Fibroblast of skin of scalp (primary cell): ENCODE data around the gene SPRR2E. TPM values are rescaled to one million over a fixed set of nuclear protein-coding genes. Genes with fewer than 3 reads are reported as not detected.
"Not testable (repeated sequence)": the region's sequence is repeated elsewhere in the genome, so short reads cannot be mapped to it uniquely, and the experiment has no call there.

Experiments
- DNase-seq: peaks from one replicate; pipeline ENCODE4 v3.0.0-alpha.2; 2013
- polyA plus RNA-seq, 2 experiments: library from polyadenylated mRNA; unstranded; fragments of 120-200 nt; gene quantifications; one replicate each; pipeline ENCODE4 v1.2.1, GENCODE V29; 2013; ENCODE audit not compliant: insufficient read length in 2 of 2

SPRR2E gene
- not detected for polyA plus RNA-seq (2013, experiment 1 of 2; ENCODE audit: insufficient read length)
- not detected for polyA plus RNA-seq (2013, experiment 2 of 2; ENCODE audit: insufficient read length)

- no peak for DNase-seq
Measured at GRCh38 chr1:153094426-153094825, at the start of gene SPRR2E. SPRR2E (minus strand) TSS chr1:153094526; CDS start chr1:153093751, 775 bp downstream.

GRCh38 chr1:153141377-153141776 is 47.1 kb upstream of the SPRR2E start:
- no peak for DNase-seq

GRCh38 chr1:153140484-153140883 is 46.2 kb upstream of the SPRR2E start:
- no peak for DNase-seq

GRCh38 chr1:153133743-153134142 is 39.4 kb upstream of the SPRR2E start:
- no peak for DNase-seq

GRCh38 chr1:153133267-153133666 is 38.9 kb upstream of the SPRR2E start:
- no peak for DNase-seq

- not testable (repeated sequence) for DNase-seq
Measured at GRCh38 chr1:153128688-153129087, 34.4 kb upstream of the SPRR2E start.

- no peak for DNase-seq
Measured at GRCh38 chr1:153127296-153127695, 33.0 kb upstream of the SPRR2E start.

- DNase-seq, result no peak
Measured at GRCh38 chr1:153125536-153125935, 31.2 kb upstream of the SPRR2E start.

- not testable (repeated sequence) for DNase-seq
Measured at GRCh38 chr1:153123793-153124192, 29.5 kb upstream of the SPRR2E start.

- DNase-seq, result no peak
Measured at GRCh38 chr1:153122831-153123421, 28.6 kb upstream of the SPRR2E start.

- no peak for DNase-seq
Measured at GRCh38 chr1:153120945-153121344, 26.6 kb upstream of the SPRR2E start.

- no peak for DNase-seq
Measured at GRCh38 chr1:153119491-153119971, 25.2 kb upstream of the SPRR2E start.

- not testable (repeated sequence) for DNase-seq
Measured at GRCh38 chr1:153115264-153115663, 20.9 kb upstream of the SPRR2E start.

- DNase-seq, result no peak
Measured at GRCh38 chr1:153113416-153113815, 19.1 kb upstream of the SPRR2E start, which contains the start of gene SPRR2F. SPRR2F (minus strand) TSS chr1:153113516; CDS start chr1:153112733, 783 bp downstream.

- not testable (repeated sequence) for DNase-seq
Measured at GRCh38 chr1:153112454-153112853, 18.1 kb upstream of the SPRR2E start.

- DNase-seq, result no peak
Measured at GRCh38 chr1:153100245-153100644, 5.9 kb upstream of the SPRR2E start.

- DNase-seq, result no peak
Measured at GRCh38 chr1:153099461-153100045, 5.2 kb upstream of the SPRR2E start.

GRCh38 chr1:153095764-153096163 is 1.4 kb upstream of the SPRR2E start:
- DNase-seq, result no peak

- no peak for DNase-seq
Measured at GRCh38 chr1:153087652-153088051, 6.7 kb downstream of the SPRR2E start.

GRCh38 chr1:153081736-153082135 is 12.6 kb downstream of the SPRR2E start:
- no peak for DNase-seq

- DNase-seq, result no peak
Measured at GRCh38 chr1:153072806-153073726, 21.3 kb downstream of the SPRR2E start.

- DNase-seq, result no peak
Measured at GRCh38 chr1:153071511-153071910, 22.8 kb downstream of the SPRR2E start, which contains the start of gene SPRR2B. SPRR2B (minus strand) TSS chr1:153071611; CDS start chr1:153070839, 772 bp downstream.

GRCh38 chr1:153070243-153070642 is 24.1 kb downstream of the SPRR2E start:
- no peak for DNase-seq
